ENCODE measurements around the gene FAM222A.

Gene FAM222A

DNA sequence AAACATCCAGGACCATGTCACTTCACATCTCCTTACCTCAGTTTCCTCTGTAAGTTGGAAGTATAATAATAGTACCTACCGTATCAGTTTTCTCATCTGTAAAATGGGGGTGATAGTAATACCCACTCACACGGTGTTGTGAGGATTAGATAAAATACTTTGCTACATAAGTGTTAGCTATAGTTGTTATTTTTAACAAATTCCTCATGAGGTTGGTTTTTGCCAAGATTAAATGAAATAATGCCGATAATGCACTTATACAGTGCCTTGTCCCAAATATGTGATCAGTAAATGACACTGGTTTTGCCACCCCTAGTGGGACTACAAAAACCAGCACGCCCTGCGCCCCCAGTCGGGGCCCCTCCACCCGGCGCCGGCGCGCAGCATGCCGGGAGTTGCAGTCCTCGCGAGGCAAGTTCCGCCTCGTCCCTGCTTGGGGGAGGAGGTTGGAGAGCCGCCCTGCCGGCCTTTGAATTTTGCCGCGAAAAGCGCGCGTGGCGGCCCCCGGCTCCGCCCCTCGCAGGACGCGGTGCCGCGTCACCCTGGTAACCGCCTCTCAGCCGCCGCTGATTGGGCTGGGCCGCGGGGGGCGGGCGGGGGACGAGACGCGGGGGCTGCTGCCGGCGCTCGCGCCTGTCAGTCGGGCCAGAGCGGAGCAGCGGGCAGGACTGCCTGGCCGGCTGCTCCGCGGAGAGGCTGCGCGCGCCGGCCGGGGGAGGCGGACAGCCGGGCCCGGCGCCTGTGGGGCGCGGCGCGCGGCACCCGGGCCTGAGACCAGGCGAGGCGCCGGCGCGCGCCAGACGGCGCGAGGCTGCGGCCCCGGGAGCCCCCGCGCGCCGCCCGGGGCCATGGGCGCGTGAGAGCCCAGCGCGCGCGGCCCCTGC lies at the start of gene FAM222A:
TSS of gene FAM222A (plus strand) at position 639 of the 884 bp plus-strand sequence. CDS start 30,322 bp downstream, outside the sequence.
- DNase-seq, result peak; percentile 98

DNA sequence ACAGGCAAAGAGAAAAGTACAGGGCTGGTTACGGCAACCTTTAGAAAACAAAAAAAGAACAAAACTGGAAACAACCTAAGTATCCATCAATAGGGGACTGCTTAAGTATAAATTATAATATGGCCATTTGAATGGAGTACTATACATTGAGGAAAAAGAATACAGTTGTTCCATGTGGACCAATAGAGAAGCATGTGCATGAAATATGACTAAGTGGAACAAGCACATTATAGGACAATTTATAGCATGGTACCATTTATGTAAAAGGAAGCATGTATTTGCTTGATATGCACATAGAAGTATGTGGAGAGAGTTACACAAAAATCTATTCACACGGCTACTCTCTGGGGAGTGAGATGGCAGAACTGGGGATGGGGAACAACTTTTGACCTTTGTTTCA lies 49.2 kb upstream of the FAM222A start:
- no peak for DNase-seq

DNA sequence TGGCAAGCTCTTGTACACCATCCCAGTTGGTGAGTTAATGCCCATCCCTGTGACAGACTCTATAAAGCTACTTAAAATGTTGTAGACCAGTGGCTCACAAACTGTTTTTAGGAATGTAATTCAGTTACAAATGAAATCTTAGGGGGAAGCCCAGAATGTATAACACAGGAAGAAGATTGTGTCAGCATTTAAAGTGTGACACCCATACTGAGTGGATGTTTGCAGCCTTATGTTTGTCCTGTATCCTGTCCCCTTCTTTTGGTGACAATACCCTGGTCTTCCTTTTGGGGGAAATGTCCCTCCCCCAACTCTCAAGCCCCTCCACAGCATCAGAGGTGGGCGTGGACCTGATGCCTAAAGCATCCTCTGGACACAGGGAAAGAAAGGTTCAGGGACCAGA lies 47.6 kb upstream of the FAM222A start:
- no peak for DNase-seq

DNA sequence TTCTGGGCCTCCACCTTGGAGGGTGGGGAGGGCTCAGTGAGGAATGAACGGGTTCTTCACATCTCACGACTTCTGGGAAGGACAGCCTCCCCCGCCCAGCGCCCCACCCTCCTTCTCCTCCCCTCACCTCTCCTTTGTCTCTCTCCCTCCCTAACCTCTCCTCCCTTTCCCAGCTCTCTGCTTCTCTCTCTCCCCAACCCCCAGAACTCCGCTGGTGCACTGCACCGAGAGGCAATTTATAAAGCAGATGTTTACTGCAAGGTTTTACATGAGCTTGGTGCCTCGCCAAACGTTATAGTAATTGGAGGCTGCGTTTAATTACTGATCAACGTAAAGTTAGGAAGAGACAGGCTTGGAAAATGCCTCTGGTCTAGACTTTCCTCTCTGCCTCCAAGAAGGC lies 42.9 kb upstream of the FAM222A start:
- DNase-seq, result no peak

- DNase-seq, result no peak
Measured at GRCh38 chr12:109671502-109671901, 42.1 kb upstream of the FAM222A start.

DNA sequence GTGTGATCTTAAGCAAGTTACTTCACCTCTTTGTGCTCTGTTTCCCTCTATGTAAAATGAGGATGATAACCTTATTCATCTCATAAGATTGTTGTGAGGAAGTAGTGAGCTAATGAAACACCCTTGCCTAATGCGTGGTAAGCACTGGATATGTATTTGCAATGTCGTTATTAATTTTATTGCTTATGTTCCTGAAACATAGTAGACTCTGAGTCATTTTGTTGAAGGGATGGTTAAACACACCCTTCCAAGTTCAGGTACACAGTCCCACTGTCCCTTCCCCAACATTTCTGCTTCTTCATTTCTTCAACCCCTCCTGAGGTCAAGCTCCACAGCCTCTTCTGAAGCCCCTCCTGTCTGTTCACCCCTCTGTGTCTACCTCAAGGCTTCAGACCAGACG lies 40.2 kb upstream of the FAM222A start:
- no peak for DNase-seq

DNA sequence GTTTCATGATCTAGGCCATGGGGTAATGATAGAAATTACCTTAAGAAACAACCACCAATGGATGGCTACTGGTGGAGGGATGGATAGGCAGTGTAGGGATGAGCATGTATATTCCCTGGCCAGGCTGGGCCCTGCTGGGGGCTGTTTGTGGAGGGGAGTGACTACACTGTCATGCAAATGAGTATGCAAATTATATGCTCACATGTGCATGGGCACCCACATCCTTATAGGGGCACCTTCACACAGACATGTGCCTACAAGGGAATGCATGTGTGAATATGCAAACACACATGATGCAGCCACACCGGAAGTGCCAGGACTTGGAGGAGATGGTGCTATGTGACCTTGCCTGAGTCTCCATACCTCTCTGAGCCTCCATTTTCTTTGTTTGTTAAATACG lies 39.7 kb upstream of the FAM222A start:
- no peak for DNase-seq

- DNase-seq, result no peak
Measured at GRCh38 chr12:109675411-109675810, 38.2 kb upstream of the FAM222A start.

GRCh38 chr12:109677279-109677691 lies 36.3 kb upstream of the FAM222A start:
- DNase-seq, result no peak

- DNase-seq, result no peak
Measured at GRCh38 chr12:109678719-109679118, 34.9 kb upstream of the FAM222A start.

DNA sequence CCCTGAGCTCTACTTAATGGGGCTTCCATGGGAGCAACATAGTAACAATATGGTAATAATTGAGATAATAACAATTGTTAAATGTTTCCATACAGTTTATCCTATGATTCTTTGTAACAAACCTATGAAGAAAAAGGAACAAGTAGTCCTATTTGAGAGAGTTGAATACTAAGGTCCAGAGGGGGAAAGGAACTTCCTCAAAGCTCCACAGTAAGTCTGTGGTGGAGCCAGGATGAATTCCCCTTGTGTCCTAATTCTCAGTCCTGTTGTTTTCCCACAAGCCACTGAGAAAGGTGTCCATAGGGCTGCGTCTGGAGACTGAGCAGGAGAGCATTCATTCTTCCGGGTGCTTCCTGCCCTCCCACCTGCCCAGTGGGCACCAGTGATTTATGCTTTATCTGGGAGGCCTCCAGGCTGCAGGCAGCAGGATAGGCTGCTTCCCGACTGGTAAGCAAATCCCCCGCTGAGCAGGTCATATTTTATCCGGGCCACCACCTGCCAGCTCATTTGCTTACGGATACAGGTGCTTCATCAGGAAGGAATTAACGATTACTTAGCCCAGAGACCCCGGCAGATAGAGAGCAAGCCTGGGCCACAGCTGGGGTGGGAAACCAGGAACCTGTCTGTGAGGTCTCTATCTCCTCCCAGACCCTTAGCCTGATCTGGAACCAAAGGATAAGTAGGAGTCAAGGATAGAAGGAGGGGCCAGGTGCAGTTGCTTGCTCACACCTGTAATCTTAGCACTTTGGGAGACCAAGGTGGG lies 33.9 kb upstream of the FAM222A start:
- no peak for DNase-seq

GRCh38 chr12:109680264-109681005 lies 33.2 kb upstream of the FAM222A start:
- DNase-seq, result no peak

GRCh38 chr12:109681986-109682707 lies 31.5 kb upstream of the FAM222A start:
- DNase-seq, result no peak

- DNase-seq, result no peak
Measured at GRCh38 chr12:109682708-109683060, 30.9 kb upstream of the FAM222A start.

DNA sequence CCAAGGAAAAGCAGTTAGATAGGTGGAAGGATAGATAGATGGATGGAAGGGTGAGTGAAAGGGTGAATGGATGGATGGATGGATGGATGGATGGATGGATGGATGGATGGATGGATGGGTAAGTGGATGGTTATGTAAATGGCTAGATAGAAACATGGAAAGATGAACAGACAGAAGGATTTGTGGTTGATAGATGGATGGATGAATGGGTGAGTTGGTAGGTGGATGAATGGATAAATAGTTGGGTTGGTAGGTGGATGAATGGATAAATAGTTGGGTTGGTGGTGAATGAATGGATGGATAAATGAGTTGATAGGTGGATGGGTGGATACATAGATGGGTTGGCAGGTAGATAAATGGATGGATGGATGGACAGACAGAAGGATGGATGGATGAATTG lies 30.3 kb upstream of the FAM222A start:
- DNase-seq, result no peak

- DNase-seq, result no peak
Measured at GRCh38 chr12:109685574-109686447, 27.8 kb upstream of the FAM222A start.

DNA sequence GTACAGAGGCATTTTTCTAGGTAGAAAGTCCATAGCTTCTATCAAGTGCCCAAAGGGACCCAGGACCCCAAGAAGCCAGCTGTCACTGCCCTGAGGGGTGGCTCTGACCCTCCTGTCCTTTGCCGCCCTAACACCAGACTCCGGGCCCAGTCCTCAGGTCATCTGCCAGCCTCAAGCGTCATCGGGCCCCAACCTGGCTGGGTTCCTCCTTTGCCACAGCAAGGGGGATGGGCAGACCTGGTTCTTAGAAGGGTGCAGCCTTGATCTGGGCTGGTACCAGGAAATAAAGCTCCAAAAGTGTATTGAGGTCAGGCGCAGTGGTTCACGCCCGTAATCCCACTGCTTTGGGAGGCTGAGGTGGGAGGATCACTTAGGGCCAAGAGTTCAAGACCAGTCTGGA lies 27.1 kb upstream of the FAM222A start:
- DNase-seq, result no peak

GRCh38 chr12:109687250-109687649 lies 26.4 kb upstream of the FAM222A start:
- no peak for DNase-seq

GRCh38 chr12:109689426-109689825 lies 24.2 kb upstream of the FAM222A start:
- DNase-seq, result no peak

DNA sequence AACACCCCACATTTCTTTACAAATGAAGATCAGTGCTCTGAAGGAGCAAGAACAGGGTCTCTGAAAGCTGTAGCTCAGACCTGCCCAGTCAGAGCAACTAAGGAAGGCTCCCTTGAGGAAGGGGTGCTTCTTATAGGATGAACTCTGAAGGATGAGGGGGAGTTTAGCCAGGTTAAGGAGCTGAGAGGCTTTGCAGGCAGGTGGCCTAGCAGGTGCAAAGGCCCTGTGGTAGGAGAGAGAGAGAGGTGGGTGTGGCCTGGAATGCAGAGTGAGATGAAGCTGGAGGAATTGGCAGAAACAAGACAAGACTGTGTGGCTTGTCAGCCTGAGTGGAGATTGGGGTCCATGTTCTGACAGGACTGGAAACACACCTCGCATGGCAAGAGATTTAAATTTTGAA lies 20.5 kb upstream of the FAM222A start:
- DNase-seq, result no peak
